ENCODE measurements around the gene PLPPR1.

DNA sequence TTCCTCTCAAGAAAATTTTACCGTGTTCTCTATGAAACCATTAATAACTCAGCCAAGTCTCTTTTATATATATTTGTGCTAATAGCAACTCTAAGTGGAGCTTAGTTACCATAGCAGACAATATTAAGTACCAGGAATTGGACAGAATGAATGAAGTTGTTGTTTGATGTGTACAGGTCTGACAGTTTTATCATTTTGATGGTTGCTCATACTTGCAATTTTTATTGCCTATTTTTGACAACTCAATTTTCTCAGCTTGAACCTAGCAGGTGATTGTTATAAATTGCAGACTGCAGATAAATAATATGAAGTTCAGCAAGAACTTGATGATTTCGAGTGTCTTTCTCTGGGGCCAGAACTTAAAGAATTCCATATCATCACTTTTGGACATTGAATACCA, 163.2 kb downstream of the PLPPR1 start:
- TF ChIP-seq, protein P1, sequence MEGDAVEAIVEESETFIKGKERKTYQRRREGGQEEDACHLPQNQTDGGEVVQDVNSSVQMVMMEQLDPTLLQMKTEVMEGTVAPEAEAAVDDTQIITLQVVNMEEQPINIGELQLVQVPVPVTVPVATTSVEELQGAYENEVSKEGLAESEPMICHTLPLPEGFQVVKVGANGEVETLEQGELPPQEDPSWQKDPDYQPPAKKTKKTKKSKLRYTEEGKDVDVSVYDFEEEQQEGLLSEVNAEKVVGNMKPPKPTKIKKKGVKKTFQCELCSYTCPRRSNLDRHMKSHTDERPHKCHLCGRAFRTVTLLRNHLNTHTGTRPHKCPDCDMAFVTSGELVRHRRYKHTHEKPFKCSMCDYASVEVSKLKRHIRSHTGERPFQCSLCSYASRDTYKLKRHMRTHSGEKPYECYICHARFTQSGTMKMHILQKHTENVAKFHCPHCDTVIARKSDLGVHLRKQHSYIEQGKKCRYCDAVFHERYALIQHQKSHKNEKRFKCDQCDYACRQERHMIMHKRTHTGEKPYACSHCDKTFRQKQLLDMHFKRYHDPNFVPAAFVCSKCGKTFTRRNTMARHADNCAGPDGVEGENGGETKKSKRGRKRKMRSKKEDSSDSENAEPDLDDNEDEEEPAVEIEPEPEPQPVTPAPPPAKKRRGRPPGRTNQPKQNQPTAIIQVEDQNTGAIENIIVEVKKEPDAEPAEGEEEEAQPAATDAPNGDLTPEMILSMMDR (IDR thresholded peaks at IDR 0.05; ENCODE audit: low read length) = no peak
- no peak for TF ChIP-seq EZH2phosphoT487 (IDR thresholded peaks at IDR 0.05; ENCODE audit: low read length)
- no peak for TF ChIP-seq EZH2 (optimal IDR thresholded peaks at IDR 0.05; ENCODE audit: low read depth, low read length)
